Stimulated activated CD4-positive, alpha-beta T cell treated with anti-CD3 and anti-CD28 coated beads, Interleukin-4, amount 100 ng/mL, for 24 hours (primary cell): ENCODE measurements around the gene YIF1A.
"Not testable (repeated sequence)": the region's sequence is repeated elsewhere in the genome, so short reads cannot be mapped to it uniquely, and the experiment has no call there.

Experiments used
- DNase-seq: peaks from one replicate; pipeline ENCODE4 v3.0.0-alpha.2; 2020

YIF1A gene

GRCh38 chr11:66284526-66285078 is 4.3 kb downstream of the YIF1A start:
- DNase-seq: no peak

DNA sequence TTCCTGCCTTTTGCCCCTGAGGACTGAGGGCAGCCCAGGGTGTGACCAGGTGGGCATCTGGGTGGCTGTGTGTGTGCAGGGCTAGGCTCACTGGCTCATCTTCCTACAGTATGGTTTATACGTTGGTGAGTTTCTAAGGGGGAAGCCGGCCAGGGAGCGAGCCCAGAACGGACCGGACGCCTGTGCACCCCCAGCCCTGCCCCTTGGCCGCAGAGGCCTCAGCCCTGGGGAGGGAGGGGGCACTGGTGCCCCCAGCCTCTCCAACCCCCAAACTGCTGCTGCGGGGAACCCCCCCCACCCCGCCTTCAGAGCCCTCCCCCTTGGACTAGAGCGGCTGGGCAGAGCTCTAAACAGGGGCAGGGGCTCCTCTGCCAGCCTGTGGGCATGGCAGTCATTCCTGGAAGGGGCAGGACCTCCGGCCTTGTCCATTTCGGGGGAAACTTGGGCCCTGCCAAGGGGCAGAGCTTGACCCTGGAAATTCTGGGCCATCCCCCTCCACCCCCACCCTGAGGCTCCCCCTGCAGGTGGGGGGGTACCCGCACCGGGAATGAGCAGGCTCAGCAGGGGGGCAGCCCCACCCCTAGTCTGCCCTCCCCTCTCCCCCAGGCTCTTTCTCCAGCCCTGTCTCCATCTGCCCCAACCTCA is 5.4 kb downstream of the YIF1A start:
- no peak for DNase-seq

- peak; percentile 98 for DNase-seq
These were observed 6.2 kb downstream of the YIF1A start for GRCh38 chr11:66282468-66283455.

- no peak for DNase-seq
These were observed 7.0 kb downstream of the YIF1A start for GRCh38 chr11:66281776-66282467.

GRCh38 chr11:66281001-66281400 is 7.9 kb downstream of the YIF1A start:
- no peak for DNase-seq

DNA sequence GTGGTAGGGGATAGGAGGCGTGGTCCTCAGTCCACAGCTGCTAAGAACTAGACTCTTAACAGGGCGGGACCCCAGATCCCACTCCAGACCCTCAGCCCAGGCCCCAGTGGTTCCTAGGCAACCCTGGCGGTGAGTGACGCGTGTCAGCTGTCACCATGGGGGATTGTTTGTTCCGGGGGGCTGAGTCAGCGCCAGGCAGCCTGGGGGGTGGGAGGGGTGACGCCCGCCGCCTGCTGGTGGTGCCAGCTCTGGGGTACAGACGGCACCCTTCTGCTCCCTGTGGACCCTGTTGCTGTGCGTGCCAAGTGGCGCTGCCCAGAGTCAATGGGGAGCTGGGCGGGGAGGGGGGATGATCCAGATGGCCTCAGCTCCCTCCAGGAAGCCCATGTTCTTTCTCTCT is 8.5 kb downstream of the YIF1A start:
- DNase-seq: no peak

DNA sequence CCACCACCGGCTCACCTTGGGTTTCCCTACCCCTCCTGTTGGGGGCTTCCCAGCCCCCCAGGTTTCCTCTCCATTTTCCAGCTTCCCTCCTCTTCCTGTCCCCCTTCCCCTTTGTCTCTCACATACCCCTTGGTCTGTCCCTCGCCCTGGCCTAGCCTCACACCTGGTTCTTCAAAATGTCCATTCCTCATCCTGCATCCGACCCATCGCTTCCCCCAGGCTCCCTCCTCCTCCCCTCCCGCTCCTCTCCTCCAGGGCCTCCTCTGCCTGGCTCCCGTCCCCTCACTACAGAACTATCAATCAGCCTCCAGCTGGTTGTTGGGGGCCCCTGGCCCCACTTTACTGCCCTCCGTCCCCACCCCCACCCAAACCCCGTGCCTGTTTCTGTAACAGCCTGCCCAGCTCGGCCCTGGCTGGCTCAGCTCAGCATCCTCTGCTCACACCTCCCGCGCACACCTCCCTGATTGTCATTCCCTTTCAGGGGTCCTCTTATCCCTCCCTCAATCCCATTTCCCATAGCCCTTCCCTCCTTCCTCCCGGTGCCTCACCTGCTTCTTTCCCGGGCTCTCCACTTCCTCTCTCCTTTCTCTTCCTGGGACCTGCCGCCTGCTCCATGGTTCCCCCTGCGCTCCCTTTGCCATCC is 9.7 kb downstream of the YIF1A start:
- DNase-seq: no peak

- DNase-seq: no peak
These were observed 10.4 kb downstream of the YIF1A start for GRCh38 chr11:66278363-66279091.

DNA sequence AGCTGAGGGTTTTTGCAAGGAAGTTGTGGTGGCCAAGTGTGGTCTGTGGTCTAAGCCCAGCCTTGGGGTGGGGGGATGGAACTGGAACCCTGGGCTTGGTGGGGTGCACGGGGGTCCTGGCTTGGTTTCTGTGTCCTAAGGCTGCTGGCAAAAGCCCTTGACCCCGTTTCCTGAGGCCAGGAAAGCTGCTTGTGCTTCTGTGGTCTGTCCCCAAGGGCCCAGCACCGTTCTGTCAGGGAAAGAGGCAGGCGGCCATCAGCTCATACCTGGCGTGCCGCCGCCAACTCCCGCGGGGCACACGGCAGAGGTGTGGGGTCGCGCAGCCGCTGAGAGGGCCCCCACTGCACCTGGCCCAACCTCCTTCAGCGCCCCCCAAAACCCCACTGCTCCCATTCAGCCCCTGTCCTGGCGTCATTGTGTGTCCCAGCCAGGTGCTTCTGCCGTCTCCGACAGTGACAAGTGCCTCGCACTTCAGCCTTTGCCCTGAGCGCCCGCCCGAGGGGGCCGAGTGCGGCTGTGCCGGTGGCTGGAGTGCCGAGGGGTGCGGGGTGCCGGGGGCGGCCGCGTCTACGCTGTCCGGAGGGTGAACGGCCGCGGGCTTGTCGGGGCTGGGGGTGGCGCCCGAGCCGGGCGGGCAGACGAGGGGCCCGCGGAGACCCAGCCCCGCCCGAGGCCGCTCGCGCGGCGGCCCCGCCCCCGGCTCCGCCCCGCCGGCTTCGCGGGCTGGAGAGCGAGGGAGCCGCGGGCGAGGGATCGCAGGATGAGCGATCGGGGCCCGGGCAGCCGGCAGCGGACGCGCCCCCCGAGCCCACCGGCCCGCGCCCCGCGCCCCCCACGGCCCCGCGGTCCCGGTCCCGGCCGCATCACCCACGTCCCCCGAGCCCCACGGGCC is 11.2 kb downstream of the YIF1A start, which contains the start of gene CNIH2:
CNIH2 (plus strand) TSS at position 705 of the 892 bp plus-strand sequence. CDS start 282 bp downstream, outside the sequence.
- peak; percentile 34 for DNase-seq

- not testable (repeated sequence) for DNase-seq
These were observed 11.9 kb downstream of the YIF1A start for GRCh38 chr11:66277064-66277463.

- not testable (repeated sequence) for DNase-seq
These were observed 12.3 kb downstream of the YIF1A start for GRCh38 chr11:66276619-66277018.

DNA sequence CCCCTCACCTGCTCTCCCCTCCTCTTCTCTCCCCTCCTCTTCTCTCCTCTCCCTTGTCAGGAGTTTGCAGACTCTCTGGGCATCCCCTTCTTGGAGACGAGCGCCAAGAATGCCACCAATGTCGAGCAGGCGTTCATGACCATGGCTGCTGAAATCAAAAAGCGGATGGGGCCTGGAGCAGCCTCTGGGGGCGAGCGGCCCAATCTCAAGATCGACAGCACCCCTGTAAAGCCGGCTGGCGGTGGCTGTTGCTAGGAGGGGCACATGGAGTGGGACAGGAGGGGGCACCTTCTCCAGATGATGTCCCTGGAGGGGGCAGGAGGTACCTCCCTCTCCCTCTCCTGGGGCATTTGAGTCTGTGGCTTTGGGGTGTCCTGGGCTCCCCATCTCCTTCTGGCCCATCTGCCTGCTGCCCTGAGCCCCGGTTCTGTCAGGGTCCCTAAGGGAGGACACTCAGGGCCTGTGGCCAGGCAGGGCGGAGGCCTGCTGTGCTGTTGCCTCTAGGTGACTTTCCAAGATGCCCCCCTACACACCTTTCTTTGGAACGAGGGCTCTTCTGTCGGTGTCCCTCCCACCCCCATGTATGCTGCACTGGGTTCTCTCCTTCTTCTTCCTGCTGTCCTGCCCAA is 12.8 kb downstream of the YIF1A start:
- no peak for DNase-seq

DNA sequence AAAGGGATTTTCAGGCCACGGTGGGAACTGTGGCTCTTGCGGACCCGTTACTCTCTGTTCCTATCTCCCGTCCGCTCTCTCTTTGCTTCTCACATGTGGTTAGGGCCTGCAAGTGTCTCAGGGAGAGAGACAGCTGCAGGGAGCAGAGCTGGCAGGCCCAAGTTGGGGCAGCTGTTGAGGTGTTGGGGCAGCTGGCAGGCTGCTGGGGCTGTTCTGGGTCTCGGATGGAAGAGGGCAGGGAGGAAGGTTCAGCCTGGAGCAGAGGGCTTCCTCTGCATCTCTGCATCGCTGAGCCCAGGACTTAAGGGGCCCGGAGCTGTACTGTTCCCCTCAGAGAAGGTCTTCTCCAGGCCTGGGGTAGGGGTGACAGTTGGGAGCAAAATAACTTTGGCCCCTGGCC is 13.5 kb downstream of the YIF1A start:
- DNase-seq: no peak

DNA sequence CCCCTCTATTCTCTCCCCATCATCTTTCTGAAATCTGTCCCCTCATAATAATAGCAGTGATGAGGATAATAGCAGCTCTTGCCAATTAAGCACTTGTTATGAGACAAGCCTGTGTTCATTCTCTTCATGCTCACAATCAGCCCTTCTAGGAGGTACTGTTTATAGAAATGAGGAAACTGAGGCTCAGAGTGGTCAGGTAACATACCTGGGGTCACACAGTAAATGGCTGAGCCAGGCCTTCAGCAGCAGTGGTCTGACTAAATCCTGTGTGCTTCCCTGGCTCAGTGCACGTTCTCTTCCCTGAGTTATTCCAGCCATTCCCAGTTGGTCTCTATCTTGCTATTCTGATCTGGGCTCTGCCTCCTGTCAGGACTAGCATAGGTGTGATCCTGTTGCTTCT is 14.7 kb downstream of the YIF1A start:
- no peak for DNase-seq

DNA sequence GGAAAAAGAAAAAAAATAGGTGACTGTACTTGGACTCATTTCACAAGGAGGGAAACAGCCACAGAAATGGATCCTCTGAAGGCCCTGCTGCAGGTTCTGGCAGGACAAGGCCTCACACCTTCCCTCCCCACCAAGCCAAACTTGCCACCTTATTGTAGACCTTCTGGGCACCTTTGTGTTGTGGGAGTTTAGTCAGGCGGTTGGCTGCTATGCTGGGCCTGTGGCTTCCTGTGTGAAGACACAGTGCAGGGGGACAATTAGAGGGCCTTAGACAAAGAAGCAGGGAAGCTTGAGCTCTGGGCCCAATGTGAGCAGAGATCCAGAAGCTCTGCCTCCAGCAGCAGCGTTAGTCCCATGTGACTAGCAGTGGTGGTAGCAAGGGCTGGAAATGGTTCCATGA is 16.3 kb downstream of the YIF1A start:
- no peak for DNase-seq

DNA sequence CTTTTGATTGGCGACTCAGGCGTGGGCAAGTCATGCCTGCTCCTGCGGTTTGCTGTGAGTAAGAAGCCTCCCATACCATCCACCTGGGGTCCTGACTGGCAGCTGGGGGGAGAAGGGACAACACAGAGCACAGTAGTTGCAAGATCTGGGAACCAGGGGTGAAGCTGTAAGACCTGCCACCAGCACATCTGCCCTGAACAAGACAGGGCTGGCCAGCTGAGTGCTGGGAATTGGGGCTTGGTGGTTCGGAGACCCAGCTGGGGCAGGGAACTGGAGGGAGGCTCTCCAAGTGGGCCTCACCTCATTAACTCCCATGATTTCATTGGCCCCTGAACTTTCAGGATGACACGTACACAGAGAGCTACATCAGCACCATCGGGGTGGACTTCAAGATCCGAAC is 17.1 kb downstream of the YIF1A start:
- no peak for DNase-seq

DNA sequence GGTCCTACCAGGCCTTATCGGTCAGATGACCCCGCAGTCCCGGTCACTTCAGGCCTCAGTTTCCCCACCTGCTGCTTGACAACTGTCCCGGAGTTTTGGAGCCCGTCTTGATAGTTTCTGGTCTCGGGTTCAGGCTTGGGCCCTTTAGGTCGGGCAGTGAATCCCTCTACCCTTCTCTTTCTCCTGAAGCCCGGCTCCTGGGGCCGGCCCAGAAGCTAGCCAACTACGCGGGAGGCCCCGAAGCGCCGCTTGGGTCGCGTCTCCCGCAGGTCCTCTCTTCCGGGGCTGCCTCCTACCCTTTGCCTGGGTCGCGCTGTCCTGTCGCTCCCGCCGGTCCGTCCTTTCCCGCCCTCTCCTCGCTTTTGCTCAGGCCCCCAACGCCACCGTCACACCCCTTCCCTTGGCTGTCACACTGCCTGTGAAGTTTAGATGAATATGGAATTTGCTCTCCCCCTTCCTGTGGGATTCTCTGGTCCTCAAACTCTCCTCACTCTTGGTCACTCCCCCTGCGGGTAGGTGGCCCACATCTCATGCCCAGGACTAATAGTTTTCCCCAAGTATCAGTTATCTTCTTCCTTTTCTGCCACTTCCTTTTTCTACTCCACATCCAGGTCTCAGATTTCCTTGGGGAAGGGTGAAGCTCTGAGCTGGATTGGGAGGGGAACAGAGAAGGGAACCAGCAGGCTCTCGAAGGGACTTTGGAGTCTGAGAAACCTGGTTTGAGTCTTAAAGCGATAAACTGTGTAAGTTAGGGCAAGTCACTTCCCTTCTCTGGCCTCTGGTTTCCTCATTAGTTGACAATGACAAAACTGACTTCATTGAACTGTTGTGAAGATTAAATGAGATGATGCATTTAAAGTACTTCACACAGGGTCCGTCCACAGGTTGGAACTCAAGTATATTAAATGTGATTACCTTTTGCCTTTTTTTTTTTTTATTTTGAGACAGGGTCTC is 19.7 kb downstream of the YIF1A start:
- DNase-seq: no peak

- peak; percentile 100 for DNase-seq
These were observed 20.5 kb downstream of the YIF1A start, which contains the start of gene RAB1B for GRCh38 chr11:66268244-66268951. RAB1B (plus strand) TSS chr11:66268639; CDS start chr11:66268680, 41 bp downstream.
